NCI-H1930 (cell line): ENCODE data around the gene NUP210L.

Experiments used
- DNase-seq, 2 experiments: peaks; one replicate each; lab custom pipeline; 2025; lab: John Stamatoyannopoulos, UW

NUP210L gene

DNA sequence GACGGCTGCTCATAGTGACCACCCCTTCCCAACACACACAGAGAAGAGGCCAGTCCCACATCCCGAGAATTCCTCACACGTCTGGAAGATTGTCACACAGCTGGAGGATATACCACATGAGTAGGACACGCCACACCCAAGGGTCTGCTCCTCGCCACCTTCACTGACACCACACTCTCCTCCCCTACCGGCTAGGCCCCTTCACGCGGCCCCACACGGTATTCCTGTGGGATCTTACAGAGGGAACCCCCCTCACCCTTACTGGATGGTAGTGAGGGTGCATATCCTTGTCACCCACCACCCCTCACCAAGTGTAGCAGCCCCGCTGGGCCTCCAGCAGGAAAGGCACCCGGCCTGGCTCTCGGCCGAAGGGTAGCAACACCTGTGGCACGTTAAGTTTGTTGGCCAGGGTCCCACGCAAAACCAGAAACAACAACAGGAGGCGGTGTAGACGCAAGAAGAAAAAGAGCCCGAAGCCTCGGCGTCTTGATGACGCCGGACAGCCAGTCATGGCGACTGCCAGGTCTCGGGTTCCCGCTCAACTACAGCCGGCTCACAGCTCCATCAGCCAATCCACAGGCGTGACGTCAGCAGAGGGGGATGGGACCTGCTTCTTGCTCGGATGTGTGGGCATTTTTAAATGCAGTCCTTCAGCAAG lies at the start of gene NUP210L:
NUP210L (minus strand) TSS at position 540 of the 658 bp plus-strand sequence.
- no peak for DNase-seq

DNA sequence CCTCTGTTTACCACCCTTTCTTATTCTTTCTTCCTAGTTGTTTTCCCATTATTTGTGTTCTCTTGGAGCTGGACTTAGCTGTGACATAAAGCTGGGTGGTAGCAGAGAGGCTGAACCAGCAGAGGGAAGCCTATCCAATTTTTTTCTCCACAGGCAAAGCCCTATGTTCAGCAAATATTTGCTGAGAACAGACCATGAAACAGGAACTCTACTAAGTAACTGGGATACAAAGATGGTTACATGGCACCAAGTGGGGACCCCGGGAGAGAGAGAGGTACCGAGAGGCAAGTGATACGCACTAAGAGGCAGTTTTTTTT lies 44.6 kb upstream of the NUP210L start:
- no peak for DNase-seq

DNA sequence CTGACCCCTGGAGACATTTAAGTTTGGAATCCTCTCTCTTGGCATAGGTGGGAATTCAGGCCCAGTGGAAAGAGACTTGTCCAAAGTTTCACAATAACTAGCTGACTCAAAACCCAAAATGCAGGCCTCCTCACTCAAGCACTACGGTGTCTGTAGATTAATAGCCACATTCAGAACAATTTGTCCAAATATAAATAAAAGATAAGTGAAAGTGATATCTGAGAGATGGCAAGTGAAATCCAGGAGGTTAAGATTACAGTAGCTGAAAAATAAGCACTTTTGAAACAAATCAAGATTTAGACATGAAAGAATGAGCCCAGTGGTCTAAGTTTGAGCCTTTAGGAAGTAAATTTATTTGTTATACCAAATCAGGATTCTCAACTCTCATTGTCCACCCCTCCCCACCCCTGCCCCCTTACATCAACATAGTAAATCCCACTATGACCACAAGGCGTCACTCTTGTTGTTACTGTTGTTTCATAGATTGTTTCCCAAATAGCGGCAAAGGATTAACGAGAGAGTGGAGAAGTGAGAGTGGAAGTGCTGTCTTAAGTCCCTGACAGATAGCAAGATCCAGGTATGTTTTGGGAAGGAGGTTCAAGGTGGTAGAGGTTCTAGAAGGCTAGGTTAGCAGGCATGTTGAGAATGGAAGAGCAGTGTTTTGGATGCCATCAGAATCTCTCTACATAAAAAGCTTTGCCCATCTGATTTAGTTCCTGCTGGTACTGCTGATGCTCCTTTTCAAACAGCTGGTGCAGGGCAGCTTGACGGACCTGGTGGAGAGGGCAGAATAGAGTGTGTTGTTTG lies 44.1 kb upstream of the NUP210L start:
- DNase-seq, result peak in 1 of 2 experiments; percentile 43

DNA sequence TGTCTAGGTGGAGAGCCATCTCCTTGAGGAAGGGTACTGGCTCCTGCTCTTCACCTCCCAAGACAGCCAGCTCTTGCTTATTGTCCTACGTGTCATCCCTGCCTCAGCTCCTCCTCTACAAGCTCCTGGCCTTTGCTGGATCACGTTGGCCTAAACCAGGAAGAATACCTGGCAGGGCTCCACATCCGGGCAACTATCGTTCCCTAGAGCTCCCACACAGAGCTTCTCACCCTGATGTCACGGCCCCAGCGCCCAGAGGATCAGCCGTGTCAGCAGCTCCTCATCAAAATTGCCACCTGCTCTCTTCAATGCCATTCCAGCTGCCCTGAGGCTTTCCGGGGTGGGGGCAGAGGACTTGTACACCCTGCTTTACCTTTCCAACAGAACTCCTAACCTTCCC lies 38.9 kb upstream of the NUP210L start:
- no peak for DNase-seq

DNA sequence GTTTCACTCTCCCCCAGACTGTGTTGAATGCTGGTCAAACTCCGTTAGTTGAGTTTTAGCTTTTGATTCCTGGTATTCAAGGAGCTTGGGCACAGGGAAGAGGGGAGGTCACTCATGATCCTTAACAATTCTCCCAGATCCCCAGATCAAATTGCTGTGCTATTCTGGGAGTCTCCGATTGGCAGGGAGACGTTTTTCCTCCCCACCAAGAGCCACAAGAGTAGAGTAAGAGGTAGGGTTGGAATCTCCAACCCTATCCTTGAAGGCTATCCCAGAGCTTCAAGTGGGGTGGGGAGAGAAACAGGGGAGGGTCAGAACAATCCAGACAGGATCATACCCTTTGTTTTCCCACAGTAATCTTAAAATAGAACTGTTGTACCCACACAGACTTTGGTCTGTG lies 37.6 kb upstream of the NUP210L start:
- DNase-seq, result no peak

DNA sequence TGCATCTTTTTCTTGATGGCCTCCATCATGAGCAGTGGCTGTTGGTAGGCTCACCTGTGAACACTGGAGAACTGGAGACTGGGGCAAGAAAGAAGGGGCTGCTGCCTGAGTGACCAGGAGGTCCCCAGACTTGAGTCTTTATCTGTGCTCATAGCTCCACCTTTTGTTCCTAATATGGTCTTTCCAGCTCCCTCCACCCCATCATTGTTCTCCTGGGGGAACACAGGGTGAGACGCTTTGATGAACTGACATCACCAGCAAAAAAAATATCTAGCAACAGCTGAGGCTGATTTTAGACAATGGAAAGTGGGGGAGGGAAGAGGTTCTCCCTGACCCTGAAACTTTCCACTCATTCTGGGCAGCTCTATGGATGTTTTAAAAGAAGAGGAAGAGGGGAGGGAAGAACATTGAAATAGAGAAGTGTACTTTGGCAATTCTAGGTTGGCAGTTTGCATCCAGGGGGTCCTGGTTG lies 37.2 kb upstream of the NUP210L start, which contains the start of gene TPM3:
TPM3 (minus strand) TSS at position 111 of the 472 bp plus-strand sequence; CDS start at position 29, 82 bp downstream.
- no peak for DNase-seq

DNA sequence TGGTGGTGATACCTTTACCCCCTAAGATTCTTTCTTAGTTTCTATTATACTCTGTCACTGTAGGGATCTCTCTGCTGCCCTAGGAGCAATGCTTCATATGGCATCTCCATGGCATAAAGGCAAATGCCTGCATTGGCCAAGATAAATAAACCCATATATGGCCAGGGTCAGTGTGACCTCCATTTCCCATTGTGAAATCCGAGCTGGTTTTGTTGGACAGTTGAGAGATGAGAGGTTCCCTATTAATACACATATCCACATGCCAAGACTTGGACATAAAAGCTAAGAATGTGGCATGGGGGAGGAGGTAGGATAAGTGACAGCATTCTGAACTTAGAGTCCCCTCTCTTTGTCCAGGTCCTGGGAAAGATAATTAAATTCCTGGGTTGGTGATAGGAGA lies 35.7 kb upstream of the NUP210L start:
- DNase-seq, result no peak

DNA sequence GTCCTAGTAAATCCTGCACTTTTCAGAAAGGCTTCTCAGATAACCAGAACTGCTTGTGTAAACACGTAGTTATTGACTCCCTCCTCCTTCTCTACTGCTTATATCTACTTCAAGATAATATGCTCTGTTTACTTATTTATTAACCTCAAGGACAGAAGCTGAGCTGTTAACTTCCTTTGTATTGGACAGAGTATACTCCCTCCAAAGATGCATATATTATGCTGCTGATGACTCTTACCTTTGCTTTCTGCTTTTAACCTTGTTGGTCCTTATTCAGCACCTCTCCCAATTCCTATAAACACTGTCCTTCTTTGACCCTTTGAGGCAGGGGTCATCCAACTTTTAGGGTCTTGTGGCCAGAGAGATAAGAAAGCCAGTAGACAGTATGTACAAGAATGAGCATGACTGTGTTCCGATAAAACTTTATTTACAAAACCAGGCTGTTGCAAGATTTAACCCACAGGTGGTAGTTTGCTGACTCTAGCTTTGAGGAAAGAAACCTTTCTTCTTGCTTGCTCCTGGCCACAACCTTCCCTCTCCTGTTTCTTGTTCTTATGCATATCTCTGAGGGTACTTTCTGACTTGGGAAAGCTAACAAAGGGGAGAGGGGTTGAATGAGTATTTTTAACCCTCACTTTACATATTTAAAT lies 32.1 kb upstream of the NUP210L start:
- DNase-seq, result no peak

DNA sequence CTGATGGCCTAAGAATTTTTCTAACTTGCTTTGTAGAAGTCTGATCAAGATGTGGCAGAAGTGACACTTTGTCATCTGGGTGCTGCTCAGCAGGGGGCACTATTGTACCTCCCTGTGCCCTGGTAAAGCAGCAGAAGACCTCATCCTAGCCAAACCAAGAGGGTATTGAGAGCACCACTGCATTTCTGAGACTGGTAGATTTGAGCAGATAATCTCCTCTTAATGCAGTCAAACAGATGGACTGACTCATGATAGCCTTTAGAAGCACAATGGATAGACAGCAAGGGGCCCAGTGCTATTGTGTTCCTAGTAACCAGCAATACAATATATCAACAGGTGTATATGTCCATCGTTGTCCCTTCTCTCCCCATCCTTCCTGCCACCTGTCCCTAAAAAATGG lies 31.3 kb upstream of the NUP210L start:
- DNase-seq, result peak; percentile 36 to 43

DNA sequence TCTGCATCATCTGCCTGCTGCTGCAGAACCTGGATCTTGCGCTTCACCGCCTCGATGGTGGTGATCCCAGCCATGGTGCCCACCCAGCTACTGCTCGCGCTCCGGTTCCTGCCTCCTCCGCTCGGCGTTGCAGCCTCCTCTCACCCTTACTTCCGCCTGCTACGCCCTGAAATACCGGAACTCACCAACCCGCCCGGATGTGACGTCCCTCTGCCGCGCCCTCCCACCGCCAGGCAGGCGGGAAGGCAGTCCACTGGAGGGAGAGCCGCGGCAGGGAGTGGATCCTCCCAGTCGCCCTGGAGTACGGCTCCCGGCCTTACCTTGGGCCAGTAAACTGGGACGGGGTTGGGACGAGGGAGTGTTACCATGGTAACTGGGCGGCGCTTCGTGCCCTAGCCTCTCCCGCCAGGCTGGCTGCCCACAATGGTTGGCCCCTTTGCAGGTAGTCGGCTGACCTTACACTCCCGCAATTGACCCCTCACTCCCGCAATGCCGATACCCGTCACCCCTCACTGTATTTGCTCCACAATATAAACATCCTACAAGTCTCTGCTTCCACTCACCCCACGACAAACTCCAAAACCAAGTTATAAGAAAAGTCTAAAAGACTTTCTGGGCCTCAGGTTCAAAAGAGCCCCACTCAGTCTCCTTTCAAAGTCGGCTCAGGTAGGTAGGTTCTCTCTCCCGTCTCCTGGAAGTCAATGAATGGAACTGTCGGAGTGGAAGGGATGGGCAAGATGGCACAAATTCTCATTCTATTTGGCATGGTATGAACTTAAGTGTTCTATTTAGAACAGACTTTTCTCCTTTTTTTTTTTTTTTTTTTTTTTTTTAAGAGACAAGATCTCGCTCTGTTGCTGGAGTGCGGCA lies 28.4 kb upstream of the NUP210L start:
- DNase-seq, result peak; percentile 93 to 95

DNA sequence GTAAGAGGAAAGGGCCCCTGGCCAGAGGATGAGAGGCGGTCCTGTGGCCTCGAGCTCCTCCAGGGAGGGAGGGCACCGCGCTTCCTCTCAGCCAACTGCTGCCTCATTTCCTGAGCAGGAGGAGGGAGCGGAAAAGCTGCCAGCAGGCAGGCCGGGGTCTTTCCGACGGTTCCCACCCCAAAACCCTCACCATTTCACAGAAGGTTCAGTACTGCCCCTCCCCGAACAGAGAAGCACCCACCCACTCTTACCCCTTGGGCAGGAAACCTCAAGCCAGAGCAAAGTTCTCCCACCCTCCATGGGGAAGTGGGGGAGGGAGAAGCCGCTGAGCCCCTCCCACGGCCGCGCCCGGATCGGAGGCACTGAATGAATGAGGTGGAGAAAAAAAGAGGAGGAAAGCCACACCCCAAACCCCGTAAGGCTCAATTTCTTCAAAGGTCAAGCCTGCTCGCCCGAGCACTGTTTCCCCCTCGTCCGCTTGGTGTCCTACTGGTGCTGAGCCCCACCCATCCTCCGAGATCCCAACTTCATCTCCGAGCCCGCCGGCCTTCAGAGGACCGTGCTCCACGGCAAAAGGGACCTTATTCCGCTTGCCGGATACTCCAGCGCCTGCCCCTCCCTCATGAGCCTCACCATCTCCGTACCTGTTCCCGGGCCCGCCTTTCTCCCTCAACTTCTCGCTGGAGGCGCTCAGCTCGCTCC lies 27.6 kb upstream of the NUP210L start:
- no peak for DNase-seq

DNA sequence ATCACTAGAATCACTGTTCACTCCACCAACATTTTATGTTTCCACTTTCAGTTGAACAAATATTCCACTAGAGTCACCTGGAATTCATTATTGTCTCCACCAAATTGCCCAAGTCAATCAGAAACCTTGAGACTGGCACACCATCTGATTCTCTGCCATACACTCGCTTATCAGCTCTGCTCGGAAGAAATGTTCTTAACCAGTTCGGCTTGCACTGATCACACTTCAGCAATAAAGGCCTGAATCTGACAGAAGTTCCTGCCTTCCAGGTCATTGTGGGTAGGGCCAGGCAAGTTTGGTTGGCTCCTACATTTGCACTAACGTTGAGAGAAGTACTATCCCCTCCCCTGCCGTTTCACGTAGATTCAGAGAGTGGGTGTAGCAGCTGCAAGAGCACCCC lies 27.1 kb upstream of the NUP210L start:
- DNase-seq, result no peak

DNA sequence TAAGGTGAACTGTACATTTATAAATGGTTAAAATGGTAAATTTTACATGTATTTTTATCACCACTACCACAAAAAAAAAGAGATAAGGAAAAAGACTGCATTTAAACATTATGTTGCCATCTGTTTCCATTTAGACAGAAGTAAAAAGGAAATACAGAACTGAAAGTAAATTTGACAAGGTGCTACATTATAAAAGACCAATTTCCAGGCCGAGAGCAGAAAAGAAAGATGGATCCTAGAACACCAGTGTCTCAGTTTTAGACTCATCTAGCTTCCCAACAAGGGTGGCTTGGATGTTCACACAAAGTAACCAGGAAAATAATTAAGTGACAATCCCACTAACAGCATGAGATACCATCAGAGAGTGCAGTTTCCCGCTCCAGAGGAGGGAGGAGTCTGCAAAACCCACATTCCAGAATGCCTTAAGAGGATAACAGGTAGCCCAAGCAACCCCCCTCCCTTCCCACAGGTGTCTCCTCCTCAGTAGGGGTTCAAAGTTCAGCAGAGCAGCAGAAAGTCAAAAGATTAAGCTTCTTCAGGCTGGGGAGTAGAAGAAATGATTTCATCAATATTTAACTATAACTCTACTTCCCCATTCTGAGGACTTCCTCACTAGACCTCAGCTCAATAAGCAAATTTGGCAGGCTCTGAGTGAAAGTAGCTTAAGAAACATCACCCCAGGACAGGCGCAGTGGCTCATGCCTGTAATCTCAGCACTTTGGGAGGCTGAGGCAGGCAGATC lies 25.2 kb upstream of the NUP210L start:
- DNase-seq, result no peak

DNA sequence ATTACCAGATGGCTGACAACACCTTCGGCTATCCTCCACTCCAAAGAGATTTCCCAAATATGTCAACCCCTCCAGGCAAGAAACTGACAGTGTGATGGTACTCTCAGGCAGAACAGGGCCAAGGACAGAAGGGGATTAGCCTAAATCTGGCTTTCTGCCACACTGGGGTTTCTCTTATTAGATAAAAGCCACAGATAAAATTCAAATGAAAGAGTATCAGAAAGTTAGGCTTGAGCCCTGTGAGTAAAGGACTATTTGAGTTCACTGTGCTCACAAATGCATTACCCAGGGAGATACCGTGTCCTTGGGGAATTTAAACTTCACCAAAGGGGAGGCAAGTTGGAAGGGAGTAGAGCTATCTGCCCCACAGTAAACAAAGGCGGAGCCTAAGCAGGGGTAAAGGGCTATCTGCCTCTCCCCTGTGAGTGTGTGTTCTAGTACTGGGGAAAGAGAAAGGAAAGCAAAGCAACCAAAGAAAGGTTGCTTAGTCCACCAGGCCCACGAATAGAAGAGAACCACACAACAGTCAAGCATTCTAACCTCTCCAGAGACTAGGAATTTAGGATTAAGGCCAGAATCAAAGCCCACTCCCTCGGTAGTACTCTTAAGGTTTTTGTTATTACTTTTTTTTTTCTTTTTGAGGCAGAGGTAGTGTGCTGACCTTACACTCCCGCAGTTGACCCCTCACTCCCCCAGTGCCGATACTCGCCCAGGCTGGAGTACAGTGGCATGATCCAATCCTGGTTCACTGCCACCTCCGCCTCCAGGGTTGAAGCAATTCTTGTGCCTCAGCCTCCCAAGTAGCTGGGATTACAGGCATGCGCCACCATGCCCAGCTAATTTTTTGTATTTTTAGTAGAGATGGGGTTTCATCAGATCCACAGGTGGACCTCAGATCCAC lies 24.3 kb upstream of the NUP210L start:
- DNase-seq, result no peak

DNA sequence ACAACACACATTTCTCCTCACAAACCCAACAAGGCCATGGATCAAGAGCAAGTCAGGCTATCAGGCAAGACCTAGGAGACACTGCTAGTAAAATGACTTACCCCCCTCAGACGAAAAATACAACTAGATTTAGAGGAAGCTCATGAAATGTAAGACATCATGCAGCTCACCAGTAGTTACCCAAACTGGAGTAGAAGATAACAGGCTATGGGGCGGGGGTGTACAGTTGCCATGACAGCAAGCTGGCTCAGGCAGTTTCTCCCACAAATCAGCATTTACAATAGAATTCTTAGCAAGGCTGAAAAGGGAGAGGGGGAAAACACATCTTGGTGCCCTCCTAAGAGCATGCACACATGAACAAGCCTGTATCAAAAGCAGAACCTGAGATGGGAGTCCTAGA lies 23.1 kb upstream of the NUP210L start:
- no peak for DNase-seq

DNA sequence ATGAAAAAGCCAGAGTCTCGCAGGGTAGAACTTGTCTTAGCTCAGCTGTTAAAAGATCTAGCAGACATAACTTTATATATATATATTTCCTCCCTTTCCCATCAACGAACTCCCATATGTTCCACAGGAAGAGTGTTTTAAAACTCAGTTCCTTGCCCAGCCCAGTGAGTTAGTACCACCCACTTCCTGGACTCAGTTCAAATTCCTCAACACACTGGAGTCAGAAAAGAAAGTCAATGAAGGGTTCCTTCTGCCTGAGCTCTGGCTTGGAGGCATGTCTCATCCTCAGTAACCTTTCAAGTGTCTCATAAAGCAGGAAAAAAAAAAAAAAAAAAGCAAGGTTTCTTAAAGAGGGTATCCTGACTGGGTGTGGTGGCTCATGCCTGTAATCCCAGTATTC lies 21.5 kb upstream of the NUP210L start:
- DNase-seq, result no peak

DNA sequence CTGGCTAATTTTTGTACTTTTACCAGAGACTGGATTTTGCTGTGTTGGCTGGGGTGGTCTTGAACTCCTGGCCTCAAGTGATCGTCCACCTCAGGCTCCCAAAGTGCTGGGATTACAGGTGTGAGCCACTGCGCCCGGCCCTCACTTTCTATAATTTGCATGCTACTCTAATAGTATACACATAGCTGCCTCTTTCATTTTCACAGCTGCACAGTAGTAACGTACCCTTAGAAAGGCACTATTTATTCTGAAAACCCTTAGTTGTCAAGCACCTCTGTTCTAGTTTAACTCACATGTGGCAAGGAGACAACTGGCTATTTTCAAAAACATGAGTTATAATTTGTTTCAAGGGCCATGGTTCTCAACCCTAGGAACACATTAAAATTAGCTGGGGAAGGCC lies 19.8 kb upstream of the NUP210L start:
- no peak for DNase-seq

DNA sequence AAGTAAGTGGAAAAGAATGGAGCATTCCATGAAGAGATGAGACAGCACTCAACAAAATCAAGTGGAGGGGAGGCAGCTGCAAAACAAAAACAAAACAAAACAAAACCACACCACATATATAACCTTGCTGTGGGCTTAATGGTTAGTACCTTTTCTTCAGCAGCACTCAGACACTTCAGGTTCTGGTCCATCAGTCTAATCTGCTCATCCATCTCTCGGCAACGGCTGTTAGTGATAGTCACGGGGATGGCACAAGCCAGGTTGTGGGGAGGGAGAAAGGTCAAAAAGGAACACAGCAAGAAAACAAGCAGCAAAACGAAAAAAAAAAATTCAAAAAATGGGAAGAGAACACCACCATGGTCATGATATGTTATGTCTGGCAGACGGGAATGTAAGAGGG lies 17.0 kb upstream of the NUP210L start:
- DNase-seq, result no peak

DNA sequence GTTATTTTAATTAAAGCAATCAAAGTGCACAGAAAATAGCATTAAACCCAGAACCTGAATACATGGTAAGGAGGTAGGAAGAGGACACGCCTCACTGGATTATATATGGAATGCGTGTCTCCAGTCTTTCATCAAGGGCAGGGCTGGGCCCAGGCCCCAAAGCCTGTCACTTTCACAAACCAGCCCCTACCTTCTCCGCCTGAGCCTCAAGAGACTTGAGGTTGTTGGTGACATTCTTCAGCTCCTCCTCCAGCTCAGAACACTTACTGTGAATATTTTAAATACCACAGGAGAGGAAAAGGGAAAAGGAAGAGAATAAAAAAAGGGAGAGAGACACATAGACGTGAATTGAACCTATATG lies 16.3 kb upstream of the NUP210L start:
- DNase-seq, result no peak
